ENCODE results near the gene HECA.

The HECA gene

DNA sequence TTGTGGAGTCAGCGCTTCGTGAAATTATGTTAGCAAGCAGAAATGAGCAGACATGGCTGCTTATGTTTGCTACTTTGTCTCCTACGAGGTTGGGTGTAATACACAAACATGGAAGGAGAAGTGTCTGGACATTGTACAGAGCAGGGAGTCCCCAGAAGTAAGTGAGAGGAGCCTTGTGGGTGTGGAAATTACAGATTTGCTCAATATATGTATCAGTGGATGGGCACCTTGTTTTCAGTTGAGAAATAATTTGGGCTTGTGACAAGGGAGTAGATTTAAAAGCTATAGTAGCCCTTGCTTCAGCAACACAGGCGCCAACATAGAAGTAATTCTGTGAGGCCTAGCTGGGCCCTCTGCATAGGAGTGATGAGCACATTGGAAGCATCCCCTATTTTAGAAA lies 49.2 kb downstream of the HECA start:
- DNase-seq: no peak
- Histone ChIP-seq H3K9me3 (no peaks in the 10 kb centered on the region), H3K4me3 (no peak overlapping the region), H3K36me3 (peaks cover 22 to 36% (median 27%) of the 10 kb centered on the region in 3 donors), H3K27me3 (no peaks in the 10 kb centered on the region), H3K27ac (no peak overlapping the region), H3K4me1 (no peaks in the 10 kb centered on the region)
- TF ChIP-seq, protein P1, sequence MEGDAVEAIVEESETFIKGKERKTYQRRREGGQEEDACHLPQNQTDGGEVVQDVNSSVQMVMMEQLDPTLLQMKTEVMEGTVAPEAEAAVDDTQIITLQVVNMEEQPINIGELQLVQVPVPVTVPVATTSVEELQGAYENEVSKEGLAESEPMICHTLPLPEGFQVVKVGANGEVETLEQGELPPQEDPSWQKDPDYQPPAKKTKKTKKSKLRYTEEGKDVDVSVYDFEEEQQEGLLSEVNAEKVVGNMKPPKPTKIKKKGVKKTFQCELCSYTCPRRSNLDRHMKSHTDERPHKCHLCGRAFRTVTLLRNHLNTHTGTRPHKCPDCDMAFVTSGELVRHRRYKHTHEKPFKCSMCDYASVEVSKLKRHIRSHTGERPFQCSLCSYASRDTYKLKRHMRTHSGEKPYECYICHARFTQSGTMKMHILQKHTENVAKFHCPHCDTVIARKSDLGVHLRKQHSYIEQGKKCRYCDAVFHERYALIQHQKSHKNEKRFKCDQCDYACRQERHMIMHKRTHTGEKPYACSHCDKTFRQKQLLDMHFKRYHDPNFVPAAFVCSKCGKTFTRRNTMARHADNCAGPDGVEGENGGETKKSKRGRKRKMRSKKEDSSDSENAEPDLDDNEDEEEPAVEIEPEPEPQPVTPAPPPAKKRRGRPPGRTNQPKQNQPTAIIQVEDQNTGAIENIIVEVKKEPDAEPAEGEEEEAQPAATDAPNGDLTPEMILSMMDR (IDR thresholded peaks at IDR 0.05): no peak
- intact Hi-C loops (cut with DNase I; ENCODE audit: low total_unique reads): no loop called here

DNA sequence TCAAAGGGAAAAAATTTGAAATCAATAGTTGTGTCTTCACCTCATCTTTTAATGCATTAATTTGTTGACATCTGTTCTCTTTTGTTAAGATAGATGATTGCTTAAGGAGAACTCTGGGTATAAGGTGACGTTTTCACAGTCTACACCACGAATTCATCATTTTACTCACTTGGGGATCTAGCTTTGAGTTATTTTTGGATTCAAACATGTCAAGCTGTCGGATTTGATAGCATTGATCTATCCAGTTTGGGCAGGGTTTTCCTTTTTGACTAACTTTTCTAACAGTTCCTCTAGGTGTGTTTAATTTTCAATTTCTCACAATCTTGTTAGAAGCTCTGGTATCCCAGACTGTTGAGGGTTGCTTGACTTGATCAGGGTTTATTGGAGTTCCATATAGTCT lies 49.6 kb downstream of the HECA start:
- no peak for DNase-seq
- intact Hi-C loops (cut with DNase I; ENCODE audit: low total_unique reads): no loop called here

DNA sequence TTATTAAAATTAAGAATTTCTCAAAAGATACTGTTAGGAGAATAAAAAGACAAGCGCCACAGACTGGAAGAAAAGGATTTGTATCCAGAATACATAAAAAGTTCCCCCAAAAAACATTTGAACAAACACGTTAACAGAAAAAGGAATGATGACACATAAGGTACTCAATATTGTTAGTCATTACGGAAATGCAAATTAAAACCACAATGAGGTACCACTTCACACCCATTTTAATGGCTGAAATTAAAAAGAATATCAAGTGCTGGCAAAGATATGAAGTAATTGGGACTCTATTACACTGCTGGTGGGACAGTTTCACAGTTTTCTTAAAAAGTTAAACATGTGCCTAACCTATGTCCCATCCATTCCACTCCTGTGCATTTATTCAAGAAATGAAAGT lies 51.4 kb downstream of the HECA start:
- Histone ChIP-seq H3K27me3 (no peaks in the 10 kb centered on the region), H3K4me3 (no peak overlapping the region), H3K4me1 (no peaks in the 10 kb centered on the region), H3K27ac (no peak overlapping the region), H3K9me3 (no peaks in the 10 kb centered on the region), H3K36me3 (peaks cover 8 to 19% (median 11%) of the 10 kb centered on the region in 3 donors)
- no peak for DNase-seq
- intact Hi-C loops (cut with DNase I; ENCODE audit: low total_unique reads): no loop called here
- TF ChIP-seq, protein P1 (IDR thresholded peaks at IDR 0.05): no peak

More for the DNA sequence above, 49.6 kb downstream of the HECA start:
- Histone ChIP-seq H3K4me1 (no peaks in the 10 kb centered on the region), H3K4me3 (no peak overlapping the region), H3K27me3 (no peaks in the 10 kb centered on the region), H3K36me3 (peaks cover 19 to 32% (median 26%) of the 10 kb centered on the region in 3 donors), H3K9me3 (no peaks in the 10 kb centered on the region), H3K27ac (no peak overlapping the region)
- TF ChIP-seq, protein P1 (IDR thresholded peaks at IDR 0.05): no peak

DNA sequence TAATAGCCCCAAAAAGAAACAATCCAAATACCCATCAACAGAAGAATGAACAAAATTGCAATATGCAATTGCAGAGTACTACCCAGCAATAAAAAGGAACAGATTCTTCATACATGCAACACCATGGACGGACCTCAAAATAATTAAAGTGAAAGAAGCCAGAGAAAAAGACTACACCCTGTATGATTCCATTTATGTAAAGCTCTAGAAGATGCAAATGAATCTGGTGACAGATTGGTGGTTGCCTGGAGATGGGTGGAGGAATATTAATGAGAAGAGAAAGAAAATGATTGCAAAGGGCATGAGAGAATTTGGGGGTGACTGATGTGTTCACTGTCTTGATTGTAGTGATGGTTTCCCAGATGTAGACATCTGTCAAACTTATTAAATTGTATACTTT lies 51.8 kb downstream of the HECA start:
- intact Hi-C loops (cut with DNase I; ENCODE audit: low total_unique reads): no loop called here
- Histone ChIP-seq H3K4me3 (no peak overlapping the region), H3K27ac (no peak overlapping the region), H3K27me3 (no peaks in the 10 kb centered on the region), H3K9me3 (no peaks in the 10 kb centered on the region), H3K36me3 (peaks cover 3 to 14% (median 7%) of the 10 kb centered on the region in 3 donors), H3K4me1 (no peaks in the 10 kb centered on the region)
- DNase-seq: no peak
- TF ChIP-seq, protein P1 (IDR thresholded peaks at IDR 0.05): no peak

DNA sequence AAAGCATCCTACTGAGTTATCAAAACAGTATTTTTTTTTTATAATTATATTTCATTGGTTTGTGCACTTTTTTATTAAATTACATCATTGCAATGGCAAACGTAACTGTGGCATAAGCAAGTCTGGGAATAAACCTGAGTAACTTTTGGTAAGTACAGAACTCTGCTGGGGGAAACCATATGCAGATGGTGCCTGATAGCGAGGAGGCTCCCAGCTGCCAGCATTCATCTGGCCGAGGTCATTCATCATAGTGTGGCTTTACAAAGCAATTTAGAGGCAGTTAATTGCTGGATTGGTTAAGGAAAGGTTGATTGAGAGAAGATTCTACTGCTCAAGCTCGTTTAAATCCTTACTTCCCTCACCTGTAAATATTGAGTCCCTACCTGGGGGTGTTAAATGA lies 52.6 kb downstream of the HECA start:
- Histone ChIP-seq H3K4me1 (no peaks in the 10 kb centered on the region), H3K27me3 (no peaks in the 10 kb centered on the region), H3K36me3 (peaks cover 0 to 6% (median 4%) of the 10 kb centered on the region in 3 donors), H3K27ac (no peak overlapping the region), H3K4me3 (no peak overlapping the region), H3K9me3 (no peaks in the 10 kb centered on the region)
- TF ChIP-seq, protein P1 (IDR thresholded peaks at IDR 0.05): no peak
- intact Hi-C loops (cut with DNase I; ENCODE audit: low total_unique reads): no loop called here
- DNase-seq: no peak

DNA sequence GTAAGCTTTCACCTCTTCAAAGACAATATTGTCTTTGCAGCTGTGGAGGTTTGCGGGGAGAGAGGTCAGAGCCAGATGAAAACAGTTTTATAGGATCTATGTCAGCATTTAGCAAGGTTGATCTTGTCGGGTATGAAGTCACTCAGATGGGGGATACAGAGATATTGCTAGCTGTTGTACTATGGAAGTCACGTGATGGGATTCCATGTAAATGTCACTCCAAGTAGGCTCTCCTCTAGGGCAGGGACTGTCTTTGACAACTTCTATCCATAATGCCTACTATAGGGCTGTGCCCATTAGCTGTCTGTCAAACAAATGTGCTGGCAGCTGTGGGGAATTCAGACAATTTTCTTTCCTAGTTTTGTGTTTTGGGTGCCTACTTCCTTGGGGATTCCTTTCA lies 54.8 kb downstream of the HECA start:
- TF ChIP-seq, protein P1 (IDR thresholded peaks at IDR 0.05): no peak
- intact Hi-C loops (cut with DNase I; ENCODE audit: low total_unique reads): no loop called here
- Histone ChIP-seq H3K4me3 (no peak overlapping the region), H3K27me3 (no peaks in the 10 kb centered on the region), H3K27ac (no peak overlapping the region), H3K36me3 (no peaks in the 10 kb centered on the region), H3K4me1 (no peaks in the 10 kb centered on the region), H3K9me3 (no peaks in the 10 kb centered on the region)
- DNase-seq: no peak

All from tibial artery (tissue), 4 donors.